ENCODE results near the gene RRP15. TPM values are rescaled to one million over a fixed set of nuclear protein-coding genes. Genes with fewer than 3 reads are reported as not detected.

The RRP15 gene
- total RNA-seq, 2 experiments from 2014 or later = 10.5 to 15.2 TPM

DNA sequence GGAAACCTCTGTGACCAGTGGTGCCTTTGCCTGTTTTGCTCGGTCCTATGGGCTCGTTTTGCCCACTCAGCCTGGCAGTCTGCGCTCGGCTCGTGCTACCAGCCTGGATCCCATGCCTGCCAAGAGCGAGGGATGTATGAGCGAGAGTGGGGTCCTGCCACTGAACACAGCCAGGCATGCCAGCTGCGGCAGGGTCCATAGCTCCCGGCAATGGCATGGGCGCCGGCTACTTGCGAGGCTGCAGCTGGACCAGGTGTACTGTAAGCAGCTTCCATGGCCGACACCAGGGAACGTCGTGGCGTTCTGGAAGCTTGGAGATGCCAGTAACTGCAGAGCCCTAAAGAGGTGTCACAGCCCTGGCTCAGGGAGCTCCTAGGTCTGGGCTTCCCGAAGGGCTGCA, 37.7 kb downstream of the RRP15 start:
- Histone ChIP-seq H3K27ac (ENCODE audit: low read depth in 1 of 2, low read length in 2 of 2) (no peak overlapping the region), H3K4me3 (ENCODE audit: low read length) (no peak overlapping the region), H3K4me1 (ENCODE audit: insufficient read depth, low read length) (no peaks in the 10 kb centered on the region), H3K27me3 (ENCODE audit: control insufficient read depth in 1 of 2, insufficient read depth in 2 of 2, low read length in 2 of 2) (no peaks in the 10 kb centered on the region), H3K9me3 (ENCODE audit: control insufficient read depth in 1 of 2, insufficient read depth in 1 of 2, low read length in 2 of 2) (no peaks in the 10 kb centered on the region), H3K36me3 (ENCODE audit: insufficient read depth, low read length) (peaks cover 14% of the 10 kb centered on the region)
- no peak overlapping the region for H3K4me3 Mint-ChIP-seq
- ATAC-seq (ENCODE audit: poor library complexity) = no peak
- H3K27ac Mint-ChIP-seq = no peak overlapping the region
- CTCF ChIA-PET = no interaction called here
- TF ChIP-seq, protein P1, sequence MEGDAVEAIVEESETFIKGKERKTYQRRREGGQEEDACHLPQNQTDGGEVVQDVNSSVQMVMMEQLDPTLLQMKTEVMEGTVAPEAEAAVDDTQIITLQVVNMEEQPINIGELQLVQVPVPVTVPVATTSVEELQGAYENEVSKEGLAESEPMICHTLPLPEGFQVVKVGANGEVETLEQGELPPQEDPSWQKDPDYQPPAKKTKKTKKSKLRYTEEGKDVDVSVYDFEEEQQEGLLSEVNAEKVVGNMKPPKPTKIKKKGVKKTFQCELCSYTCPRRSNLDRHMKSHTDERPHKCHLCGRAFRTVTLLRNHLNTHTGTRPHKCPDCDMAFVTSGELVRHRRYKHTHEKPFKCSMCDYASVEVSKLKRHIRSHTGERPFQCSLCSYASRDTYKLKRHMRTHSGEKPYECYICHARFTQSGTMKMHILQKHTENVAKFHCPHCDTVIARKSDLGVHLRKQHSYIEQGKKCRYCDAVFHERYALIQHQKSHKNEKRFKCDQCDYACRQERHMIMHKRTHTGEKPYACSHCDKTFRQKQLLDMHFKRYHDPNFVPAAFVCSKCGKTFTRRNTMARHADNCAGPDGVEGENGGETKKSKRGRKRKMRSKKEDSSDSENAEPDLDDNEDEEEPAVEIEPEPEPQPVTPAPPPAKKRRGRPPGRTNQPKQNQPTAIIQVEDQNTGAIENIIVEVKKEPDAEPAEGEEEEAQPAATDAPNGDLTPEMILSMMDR (IDR thresholded peaks at IDR 0.05) = no peak
- H3K36me3 Mint-ChIP-seq (ENCODE audit: low read depth) = peaks cover 71% of the 10 kb centered on the region
- POLR2A ChIA-PET = no interaction called here
- intact Hi-C loops (cut with DNase I, micrococcal nuclease) = no loop called here
- no peaks in the 10 kb centered on the region for H3K27me3 Mint-ChIP-seq
- H3K9me3 Mint-ChIP-seq = no peaks in the 10 kb centered on the region
- peak in 1 of 14 experiments; percentile 8 for DNase-seq
- H3K4me1 Mint-ChIP-seq (ENCODE audit: low read depth) = no peaks in the 10 kb centered on the region

DNA sequence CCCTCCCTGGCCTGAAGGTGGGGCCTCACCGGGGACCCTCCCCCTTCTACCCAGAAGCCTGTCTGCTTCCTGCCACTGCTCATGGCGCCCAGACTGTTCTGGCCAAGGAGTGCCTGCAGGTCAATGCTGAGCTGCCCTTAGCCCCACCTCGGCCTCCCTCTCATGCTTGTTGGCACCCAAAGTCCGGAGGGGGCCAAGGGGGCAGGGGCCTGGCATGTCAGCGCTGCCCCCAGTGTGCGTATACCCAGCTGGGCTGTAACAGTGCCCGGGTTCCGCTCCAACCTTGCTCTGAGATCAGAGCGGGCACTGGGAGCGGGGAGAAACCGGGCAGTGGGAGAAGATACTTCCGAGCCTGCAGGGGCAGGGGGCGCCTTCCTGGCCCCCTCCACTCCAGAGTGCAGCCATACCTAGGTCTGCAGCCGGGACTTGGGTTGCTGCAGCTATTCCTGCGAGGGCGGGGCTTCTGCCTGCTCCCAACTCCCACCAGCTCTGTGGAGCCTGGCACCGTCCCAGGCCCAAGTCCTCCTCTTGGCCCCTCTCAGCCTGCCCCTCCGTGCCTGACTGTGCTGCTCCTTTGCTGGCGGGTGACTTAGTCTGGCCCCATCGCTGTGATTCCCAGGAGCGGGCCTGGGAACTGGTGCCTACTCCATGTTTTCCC, 38.6 kb downstream of the RRP15 start:
- H3K27me3 ChIP-seq (ENCODE audit: control insufficient read depth in 1 of 2, insufficient read depth in 2 of 2, low read length in 2 of 2) = no peaks in the 10 kb centered on the region
- ATAC-seq (ENCODE audit: poor library complexity) = no peak
- no peaks in the 10 kb centered on the region for H3K9me3 ChIP-seq (ENCODE audit: control insufficient read depth in 1 of 2, insufficient read depth in 1 of 2, low read length in 2 of 2)
- no peak overlapping the region for H3K27ac ChIP-seq (ENCODE audit: low read depth in 1 of 2, low read length in 2 of 2)
- no peaks in the 10 kb centered on the region for H3K9me3 Mint-ChIP-seq
- no peak overlapping the region for H3K27ac Mint-ChIP-seq
- intact Hi-C loops (cut with DNase I, micrococcal nuclease) = no loop called here
- H3K36me3 Mint-ChIP-seq (ENCODE audit: low read depth) = peaks cover 62% of the 10 kb centered on the region
- no peak for DNase-seq
- TF ChIP-seq, protein P1 (IDR thresholded peaks at IDR 0.05) = no peak
- no peak overlapping the region for H3K4me3 ChIP-seq (ENCODE audit: low read length)
- CTCF ChIA-PET = no interaction called here
- H3K4me3 Mint-ChIP-seq = no peak overlapping the region
- POLR2A ChIA-PET = no interaction called here
- peaks cover 14% of the 10 kb centered on the region for H3K36me3 ChIP-seq (ENCODE audit: insufficient read depth, low read length)
- no peaks in the 10 kb centered on the region for H3K4me1 ChIP-seq (ENCODE audit: insufficient read depth, low read length)
- no peaks in the 10 kb centered on the region for H3K27me3 Mint-ChIP-seq
- H3K4me1 Mint-ChIP-seq (ENCODE audit: low read depth) = no peaks in the 10 kb centered on the region

DNA sequence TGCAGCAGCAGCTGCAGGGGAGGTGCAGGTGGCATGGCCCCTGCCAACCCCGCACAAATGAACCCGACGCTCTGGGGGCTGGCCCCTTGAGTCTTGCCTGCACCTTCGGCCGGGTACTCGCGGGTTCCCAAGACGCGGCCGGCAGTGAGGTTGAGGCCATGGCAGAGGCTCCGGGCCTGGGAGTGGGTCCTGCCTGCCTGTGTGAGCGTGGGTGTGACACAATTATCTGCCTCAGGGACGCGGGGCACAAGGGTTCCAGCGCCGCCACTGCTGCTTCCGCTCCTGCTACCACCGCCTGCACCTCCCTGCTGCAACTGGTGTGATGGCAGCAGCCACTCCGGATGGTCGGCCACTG, 39.1 kb downstream of the RRP15 start:
- no peaks in the 10 kb centered on the region for H3K4me1 Mint-ChIP-seq (ENCODE audit: low read depth)
- ChIA-PET POLR2A (no interaction called here), CTCF (no interaction called here)
- no peak overlapping the region for H3K4me3 Mint-ChIP-seq
- no peaks in the 10 kb centered on the region for H3K27me3 Mint-ChIP-seq
- ATAC-seq (ENCODE audit: poor library complexity) = no peak
- TF ChIP-seq, protein P1 (IDR thresholded peaks at IDR 0.05) = no peak
- H3K4me1 ChIP-seq (ENCODE audit: insufficient read depth, low read length) = no peaks in the 10 kb centered on the region
- no peak for DNase-seq
- no peak overlapping the region for H3K4me3 ChIP-seq (ENCODE audit: low read length)
- H3K27me3 ChIP-seq (ENCODE audit: control insufficient read depth in 1 of 2, insufficient read depth in 2 of 2, low read length in 2 of 2) = no peaks in the 10 kb centered on the region
- intact Hi-C loops (cut with DNase I, micrococcal nuclease) = no loop called here
- no peaks in the 10 kb centered on the region for H3K9me3 Mint-ChIP-seq
- H3K27ac Mint-ChIP-seq = no peak overlapping the region
- H3K9me3 ChIP-seq (ENCODE audit: control insufficient read depth in 1 of 2, insufficient read depth in 1 of 2, low read length in 2 of 2) = no peaks in the 10 kb centered on the region
- H3K27ac ChIP-seq (ENCODE audit: low read depth in 1 of 2, low read length in 2 of 2) = no peak overlapping the region
- H3K36me3 ChIP-seq (ENCODE audit: insufficient read depth, low read length) = peaks cover 14% of the 10 kb centered on the region
- peaks cover 57% of the 10 kb centered on the region for H3K36me3 Mint-ChIP-seq (ENCODE audit: low read depth)
